ENCODE results near the gene DTX3.
"Not testable (repeated sequence)": the region's sequence is repeated elsewhere in the genome, so short reads cannot be mapped to it uniquely, and the experiment has no call there.

Gene DTX3

DNA sequence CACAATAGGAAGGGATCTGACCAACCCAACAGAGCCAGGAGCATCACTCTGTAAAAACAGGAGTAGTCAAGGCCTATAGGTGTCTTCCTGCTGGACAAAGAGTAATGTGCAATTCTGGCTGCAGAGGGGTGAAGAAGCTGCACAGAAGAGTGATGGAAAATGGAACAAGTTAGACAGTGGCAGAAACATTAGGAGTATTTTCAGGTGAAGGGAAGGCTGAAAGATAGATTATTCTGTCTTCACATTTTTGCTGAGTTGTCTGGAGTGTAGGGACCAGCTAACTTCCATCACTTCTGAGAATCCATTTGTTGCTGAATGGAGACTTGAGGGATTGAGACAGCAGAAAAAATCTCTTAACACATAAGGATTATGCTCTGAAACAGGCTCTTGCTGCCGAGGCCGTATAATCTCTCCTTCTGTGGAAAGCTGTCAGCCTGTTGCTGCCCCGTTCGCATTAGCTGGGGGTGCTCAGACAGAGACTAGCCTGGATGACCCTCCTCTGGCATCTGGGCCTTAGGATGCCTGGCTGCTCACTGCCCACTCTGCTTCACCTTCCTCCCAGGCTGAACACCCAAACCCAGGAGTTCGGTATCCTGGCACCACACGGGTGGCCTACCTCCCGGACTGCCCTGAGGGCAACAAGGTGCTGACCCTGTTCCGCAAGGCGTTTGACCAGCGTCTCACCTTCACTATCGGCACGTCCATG lies 3.5 kb downstream of the DTX3 start:
- DNase-seq: no peak

DNA sequence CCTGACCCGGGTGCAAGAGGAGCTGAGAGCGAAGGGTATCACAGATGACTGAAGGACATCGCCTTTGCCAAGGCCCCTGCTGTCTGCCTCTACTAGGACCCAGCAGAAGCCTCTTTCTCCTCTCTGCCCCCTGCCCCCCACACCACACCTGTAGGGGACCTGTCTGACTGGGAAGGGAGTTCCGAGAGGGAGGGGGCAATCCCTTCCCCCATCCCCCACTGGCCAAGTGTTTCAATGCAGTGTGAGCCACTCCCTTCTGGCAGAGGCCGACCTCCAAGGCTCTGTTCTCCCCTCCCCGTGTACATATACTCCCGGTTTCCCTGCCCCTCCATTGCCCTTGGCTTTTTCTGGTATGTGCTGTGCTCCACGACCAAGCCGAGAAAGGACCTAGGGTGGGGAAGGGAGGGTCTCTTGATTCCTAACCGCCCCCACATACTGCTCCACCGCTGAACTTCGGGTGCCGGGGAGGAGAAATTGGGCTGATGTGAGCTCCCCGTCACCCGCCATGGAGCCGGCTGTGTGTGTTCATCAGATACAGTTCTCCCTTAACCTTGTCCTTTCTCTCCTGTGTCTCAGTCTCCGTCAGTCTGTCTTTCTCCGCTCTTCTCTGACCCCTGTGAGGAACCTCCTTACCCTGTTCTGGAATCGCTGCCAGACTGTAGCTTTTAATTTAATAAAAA lies 4.6 kb downstream of the DTX3 start:
- DNase-seq: no peak

DNA sequence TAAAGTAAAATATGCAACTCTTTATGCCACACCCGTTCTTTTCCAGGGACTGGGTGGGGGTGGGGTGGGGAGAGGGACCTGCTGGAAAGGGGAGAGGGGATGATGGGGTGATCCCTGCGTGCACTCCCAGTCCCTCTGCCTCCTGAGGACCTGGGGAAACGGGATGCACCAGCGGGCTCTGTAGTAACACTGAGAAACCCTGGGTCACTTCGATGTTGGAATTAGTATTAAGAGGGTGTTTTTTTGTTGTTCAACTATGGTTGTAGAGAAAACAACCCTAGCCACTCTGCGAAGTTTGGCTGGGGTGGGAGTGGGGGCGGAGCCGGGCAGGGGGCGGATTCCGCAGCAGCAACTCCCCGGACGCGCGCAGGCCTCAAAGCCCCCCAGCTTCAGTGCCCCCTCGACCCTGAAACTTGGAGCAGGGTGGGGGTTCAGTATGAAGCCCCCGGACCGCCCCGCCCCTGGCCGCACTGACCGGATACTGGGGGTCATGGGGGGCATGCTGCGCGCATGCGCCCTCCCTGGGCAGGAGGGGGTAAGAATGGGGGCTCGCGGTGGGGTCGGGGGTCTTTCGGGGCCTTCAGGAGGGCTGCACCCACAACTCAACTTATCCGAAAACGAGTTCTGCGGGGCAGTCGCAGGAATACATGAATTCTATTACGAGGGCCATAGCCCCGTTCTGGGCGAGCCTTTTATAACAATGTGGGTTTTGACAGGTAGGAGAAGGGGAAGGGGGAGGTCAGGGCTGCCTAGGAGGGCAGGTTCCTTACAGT lies 5.3 kb downstream of the DTX3 start:
- DNase-seq: no peak

DNA sequence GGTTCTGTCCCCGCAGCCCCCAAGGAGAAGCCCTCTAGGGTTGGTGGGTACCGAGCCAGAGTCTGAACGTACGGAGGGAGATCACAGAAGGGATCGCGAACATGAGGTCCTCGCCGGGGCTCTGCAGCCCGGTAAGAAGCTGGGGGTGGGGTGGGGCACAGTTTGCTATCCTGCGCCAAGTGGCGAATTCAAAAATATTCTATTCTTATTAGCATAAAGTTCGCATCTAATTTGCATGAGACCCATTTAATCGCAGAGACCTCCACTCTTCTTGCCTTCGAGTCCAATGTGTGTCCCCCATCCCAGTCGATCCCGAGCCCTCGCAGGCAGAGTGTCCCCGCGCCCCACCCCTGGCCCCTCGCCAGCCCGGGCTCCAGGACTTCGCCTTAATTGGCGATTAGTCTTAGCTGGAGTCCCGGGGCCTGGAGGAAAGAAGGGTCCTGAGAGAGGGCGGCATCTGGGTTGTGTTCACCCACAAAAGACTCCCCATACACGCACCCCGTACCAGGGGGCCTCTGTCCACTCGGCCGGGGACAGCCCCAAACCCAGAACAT lies 6.0 kb downstream of the DTX3 start:
- DNase-seq: no peak

DNA sequence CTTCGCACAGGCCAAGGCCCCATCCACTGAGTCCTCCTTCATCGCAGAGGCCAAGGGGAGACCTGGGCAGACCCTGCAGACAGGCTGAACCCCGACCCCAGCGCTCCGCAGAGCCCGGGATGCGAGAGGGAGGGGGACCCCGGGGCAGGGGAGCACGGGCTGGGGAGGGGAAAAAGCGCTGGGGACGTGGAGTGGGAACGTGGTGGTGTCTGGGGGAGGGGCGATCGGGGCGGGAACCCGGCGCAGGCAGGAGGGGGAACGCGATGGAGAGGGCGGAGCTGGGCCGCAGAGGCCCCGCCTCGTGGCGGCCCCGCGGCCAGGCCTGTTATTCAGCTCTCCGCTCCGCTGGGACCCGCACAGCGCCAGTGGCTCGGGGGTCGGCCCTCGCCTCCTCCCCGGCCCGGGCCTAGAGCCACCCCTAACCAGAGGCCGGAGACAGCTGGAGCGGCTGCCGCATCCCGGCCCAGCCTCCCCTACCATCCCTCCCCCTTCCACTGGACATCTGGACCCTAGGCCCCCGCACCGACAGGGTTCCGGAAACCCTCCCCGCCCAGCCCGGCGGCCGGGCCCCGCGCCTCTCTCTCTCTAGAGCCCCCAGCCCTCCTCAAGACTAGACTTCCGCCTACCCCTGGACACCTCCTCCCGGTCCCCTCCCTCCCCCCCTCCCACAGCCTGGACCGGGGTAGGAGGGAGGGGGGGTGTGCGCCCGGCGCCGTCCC lies 6.6 kb downstream of the DTX3 start, which contains the start of gene ARHGEF25:
TSS of gene ARHGEF25 (plus strand) at position 328 of the 719 bp plus-strand sequence. CDS start 460 bp downstream, outside the sequence.
- DNase-seq: peak; percentile 34 to 39

DNA sequence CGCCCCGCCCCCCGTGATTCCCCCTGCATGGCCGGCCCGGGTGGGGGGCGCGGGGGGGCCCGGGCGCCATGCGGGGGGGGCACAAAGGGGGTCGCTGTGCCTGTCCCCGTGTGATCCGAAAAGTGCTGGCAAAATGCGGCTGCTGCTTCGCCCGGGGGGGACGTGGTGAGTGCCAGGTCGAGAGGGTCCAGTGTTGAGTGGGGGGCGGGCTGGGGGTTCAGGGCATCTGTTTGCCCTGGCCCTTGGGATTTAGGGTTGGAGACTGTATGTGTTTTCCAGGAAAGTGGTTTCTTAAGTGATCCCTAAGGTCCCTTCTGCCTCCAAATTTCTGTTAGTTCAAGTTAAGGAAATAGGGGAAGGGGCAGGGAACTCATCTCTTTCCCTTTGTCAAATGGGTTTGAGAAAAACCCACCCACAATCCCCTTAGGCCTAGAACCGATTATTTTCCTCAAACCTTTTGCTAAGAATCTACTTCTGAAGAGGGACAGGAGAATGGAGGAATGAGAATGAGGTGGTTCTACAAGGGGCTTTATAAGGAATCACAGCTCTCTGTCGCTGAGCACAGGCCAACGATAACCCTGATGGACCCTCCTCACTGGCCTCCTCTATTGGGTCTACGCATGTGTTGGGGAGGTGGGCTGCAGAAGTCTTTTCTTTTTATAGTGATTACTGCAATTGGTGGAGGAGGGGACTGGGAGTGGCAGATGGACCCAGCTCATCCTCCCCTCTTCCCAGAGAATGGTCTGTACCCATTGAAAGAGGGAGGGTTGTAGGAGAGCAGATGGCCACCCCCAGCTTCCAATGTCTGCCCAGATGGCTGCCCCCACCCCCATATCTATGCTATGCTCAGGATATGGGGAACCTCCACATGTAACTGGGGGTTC lies 7.4 kb downstream of the DTX3 start:
- no peak for DNase-seq

DNA sequence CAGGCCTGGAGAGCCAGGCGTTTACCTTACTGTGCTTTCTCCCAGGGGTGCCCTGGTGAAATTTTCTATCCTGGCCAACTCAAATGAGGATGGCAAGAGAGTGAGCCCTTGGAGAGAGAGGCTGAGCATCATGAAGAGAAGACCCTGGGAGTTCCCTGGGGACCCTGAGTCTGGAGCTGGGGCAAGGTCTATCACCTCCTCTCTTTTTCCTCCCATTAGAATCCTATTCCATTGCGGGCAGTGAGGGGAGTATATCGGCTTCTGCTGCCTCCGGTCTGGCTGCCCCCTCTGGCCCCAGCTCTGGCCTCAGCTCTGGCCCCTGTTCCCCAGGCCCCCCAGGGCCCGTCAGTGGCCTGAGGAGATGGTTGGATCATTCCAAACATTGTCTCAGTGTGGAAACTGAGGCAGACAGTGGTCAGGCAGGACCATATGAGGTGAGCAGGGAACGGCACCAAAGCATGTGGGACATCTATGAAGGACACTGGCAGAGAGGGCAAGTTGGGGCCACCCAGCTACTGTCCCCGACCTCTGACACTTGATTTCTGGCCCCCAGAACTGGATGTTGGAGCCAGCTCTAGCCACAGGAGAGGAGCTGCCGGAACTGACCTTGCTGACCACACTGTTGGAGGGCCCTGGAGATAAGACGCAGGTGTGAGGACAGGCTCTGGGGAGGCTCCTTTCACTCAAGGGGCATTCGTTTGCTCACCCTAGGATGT lies 8.2 kb downstream of the DTX3 start:
- no peak for DNase-seq

DNA sequence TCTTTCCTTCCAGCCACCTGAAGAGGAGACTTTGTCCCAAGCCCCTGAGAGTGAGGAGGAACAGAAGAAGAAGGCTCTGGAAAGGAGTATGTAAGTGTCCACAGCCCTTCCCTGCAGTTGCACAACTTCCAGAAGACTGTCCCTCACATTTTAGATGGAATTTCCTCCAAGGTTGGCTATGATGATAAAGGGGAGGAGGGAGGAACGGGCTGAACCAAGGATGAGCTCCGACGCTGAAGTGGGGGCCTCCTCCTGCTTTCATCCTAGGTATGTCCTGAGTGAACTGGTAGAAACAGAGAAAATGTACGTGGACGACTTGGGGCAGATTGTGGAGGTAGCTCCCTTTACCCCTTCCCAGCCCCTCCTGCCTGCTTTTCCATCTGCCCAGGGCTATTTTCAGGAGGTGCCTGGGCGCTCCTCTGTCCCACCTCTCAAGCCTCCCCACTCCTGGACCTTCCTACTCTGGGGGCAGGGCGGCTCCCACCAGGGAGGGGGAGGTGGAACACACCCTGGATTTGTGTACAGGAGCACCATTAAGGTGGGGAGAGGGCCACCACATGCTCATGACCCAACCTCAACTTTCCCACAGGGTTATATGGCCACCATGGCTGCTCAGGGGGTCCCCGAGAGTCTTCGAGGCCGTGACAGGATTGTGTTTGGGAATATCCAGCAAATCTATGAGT lies 8.9 kb downstream of the DTX3 start:
- no peak for DNase-seq

DNA sequence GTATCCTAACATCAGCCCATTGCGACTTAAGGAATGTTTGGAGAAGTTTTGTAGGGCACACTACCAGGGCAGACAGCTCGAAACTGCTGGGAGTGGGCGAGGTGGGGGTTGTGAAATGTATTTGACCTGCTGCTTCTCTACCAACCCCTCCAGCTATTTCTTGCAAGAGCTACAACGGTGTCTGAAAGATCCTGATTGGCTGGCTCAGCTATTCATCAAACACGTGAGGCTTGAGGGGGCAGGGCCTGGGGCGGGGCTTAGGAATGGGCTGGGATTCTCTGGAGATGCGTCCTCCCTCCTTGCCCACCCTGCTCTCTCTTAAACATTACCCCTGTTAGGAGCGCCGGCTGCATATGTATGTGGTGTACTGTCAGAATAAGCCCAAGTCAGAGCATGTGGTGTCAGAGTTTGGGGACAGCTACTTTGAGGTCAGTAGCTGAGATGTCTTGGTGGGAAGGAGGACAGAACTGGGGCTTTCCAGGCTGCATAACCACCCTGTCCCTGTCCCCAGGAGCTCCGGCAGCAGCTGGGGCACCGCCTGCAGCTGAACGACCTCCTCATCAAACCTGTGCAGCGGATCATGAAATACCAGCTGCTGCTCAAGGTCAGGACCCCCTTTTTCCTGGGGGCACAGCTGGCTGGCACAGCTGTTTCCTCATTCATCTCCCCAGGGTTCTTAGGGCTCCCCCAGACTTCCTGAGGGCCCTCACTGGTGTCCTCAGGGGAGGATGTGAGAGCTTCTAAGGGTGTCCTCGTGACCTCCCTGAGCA lies 9.7 kb downstream of the DTX3 start:
- DNase-seq: no peak

DNA sequence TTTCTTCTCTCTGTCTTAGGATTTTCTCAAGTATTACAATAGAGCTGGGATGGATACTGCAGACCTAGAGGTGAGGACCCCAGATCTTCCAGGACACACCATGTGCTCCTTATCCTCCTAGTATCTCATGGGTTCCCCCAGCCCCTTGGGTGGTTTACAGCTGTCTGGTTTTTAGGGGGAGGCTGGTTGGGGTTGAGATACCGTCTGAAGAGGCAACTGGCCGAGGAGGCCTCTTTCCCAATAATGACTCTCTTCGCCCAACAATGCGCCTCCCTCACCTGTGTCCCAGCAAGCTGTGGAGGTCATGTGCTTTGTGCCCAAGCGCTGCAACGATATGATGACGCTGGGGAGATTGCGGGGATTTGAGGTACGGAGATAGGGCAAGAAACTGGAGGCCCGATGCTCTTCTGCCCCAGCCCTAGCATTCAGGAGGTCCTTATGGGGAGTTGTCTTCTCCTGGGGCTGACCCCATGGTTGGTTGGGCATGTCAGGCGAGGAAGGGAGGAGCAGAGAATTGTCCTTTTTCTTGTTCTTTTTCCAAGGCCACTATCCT lies 10.4 kb downstream of the DTX3 start:
- no peak for DNase-seq

DNA sequence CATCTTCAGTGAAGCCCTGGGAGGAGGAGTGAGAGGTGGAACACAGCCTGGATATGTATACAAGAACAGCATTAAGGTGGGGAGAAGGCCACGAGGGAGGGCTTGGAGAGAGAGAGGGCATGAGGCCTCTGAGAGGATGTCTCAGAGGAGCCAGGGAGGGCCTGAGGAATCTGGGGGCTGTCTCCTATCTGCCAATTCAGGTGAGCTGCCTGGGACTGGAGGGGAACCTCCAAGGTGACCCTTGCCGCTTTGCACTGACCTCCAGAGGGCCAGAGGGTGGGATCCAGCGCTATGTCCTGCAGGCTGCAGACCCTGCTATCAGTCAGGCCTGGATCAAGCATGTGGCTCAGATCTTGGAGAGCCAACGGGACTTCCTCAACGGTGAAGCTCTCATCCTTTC lies 11.0 kb downstream of the DTX3 start:
- DNase-seq: no peak

DNA sequence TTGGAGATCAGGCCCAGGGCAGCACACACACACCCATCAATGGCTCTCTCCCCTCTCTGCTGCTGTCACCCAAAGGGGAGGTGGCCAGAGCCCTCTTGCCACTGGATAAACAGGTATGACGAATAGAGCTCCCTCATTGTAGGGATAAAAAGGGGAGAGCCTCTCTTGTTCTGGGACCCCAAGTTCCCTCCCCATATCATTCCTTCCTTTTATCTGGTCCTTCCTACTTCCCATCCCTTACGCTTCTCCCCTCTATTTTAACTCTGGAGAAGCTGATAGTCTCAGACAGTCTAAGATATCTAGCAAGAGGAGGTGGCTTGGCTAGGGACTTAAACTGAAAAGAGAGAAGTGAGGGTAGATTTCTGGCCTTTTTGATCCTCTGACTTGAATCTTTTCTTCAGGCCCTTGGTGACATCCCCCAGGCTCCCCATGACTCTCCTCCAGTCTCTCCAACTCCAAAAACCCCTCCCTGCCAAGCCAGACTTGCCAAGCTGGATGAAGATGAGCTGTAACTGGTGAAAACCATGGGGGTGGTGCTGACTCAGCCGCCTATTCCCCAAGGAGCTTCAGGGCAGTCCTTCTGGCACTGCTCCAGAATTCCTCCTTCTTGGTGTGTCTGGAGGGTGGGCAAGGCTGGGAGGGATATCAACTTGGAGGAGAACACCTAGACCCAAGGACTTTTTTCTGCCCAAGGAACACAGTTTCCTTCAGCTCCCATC lies 11.9 kb downstream of the DTX3 start:
- DNase-seq: no peak

DNA sequence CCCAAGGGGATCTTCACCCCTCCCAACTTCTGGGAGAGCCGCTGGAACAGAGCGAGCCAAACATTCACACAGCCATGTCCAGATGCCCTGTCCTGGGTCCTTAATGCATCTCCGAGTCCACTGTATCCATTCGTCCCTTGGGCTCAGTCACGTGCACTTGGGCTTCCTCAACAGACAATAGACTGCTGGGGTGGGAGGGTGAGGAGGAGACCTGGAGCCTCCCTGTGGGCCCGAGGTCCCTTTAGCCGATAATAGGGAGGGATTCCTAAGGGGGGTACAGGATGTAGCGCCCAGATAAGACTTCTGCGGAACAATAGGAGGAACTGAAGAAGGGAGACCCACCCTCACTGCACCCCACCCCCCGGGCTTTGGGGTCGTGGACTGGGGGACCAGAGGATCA lies 13.3 kb downstream of the DTX3 start:
- no peak for DNase-seq

DNA sequence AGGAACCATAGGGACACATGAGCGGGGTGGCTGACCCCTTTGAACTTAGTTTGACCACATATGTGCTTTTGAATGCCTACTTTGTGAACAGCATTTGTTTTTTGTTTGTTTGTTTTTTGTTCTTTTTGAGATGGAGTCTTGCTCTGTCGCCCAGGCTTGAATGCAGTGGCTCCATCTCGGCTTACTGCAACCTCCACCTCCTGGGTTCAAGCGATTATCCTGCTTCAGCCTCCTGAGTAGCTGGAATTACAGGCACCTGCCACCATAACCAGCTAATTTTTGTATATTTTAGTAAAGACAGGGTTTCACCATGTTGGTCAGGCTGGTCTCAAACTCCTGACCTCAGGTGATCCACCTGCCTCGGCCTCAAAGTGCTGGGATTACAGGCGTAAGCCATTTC lies 13.8 kb downstream of the DTX3 start:
- DNase-seq: not testable (repeated sequence)

DNA sequence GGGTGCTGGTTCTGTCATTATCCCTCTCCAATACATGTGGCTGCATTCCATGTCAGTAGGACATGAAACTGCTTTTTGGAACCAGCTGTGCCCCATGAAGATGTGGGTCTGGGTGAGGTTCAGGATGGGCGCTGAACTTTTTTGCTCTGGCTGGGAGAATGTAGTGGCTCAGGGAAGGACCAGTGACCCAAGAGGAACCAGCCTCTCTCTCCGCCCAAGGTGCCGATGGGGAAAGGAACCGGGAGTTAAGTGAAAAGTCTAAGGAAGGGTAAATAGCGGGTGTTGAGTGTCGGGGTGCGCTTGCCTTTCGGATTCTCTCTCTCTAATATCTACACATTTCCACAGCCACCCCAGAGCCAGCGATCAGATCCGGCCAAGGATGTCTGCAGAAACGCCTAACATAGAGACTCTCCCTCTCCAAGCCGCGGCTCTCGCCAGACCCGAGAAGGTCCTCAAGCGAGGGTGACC lies 14.4 kb downstream of the DTX3 start:
- DNase-seq: no peak

DNA sequence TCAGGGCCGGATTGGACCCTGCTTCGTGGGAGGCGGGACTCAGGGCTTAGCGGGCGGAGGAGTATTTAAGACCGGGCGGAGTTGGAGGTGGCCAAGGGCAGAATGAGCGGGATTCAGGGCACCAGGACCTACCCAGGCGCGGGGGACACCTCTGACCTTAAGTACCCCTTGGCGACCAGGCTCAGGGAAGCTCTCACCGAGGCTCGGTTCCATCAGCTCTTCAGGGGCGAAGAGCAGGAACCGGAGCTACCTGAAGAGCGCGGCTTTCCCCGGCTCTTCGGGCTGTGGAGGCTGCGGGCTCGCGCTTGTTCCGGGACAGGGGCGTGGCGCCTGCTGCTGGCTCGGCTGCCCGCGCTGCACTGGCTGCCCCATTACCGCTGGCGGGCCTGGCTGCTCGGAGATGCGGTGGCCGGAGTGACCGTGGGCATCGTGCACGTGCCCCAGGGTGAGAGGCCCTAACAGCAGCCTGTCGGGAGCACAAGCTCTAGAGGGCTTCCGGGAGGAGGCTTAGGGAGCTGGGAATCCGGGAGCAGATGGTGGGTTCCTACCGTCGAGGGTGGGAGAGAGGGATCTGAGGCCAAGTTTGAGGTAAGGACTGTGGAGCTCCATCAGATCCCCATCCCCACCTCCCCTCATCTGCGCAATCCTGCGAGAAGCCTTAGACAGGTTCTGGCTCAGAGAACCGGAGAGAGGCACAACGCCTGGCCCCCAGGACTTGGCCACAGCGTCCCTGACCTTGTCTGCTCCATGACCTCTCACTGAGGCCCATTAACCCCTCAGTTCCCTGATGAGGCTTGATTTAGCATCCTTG lies 15.0 kb downstream of the DTX3 start:
- no peak for DNase-seq

DNA sequence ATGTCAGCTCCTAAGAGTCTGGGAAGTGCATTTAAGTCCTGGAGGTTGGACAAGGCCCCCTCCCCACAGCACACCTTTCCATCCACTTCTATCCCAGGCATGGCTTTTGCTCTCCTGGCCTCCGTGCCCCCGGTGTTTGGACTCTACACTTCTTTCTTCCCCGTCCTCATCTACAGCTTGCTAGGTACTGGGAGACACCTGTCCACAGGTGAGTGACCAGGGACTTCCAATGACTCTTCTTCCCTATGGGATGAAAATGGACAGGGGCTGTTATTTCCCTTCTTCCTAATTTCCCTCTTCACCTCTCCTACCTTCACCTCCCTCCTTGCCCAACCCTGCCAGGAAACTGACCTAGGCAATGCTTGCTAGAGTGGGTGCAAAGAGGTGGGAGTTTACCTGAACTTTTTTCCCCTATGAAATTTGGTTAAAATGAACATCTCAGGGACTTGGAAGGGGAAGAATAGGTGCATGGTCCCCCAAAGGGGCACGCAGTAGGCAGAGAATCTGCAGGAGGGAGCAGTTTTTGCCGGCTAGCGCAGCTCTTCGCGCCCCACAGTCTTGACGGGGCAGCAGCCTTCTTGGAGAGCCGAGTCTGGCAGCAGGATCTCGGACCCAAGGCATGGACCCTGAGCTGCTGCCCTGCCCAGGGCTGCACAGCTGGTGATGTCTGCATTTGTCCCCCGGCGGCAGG lies 15.8 kb downstream of the DTX3 start:
- DNase-seq: no peak
